GM20000 (cell line): ENCODE measurements around the gene SHC1.

Source experiments
- DNase-seq: peaks from one replicate; pipeline ENCODE4 v3.0.0; 2012; ENCODE audit warnings: low spot score
- CTCF ChIP-seq: IDR thresholded peaks from 2 replicates; pipeline ENCODE4 v1.5.1; 2012; ENCODE audit warnings: mild to moderate bottlenecking, control low read depth; ENCODE audit errors: extremely low read depth, missing control alignments

SHC1 gene

GRCh38 chr1:154913273-154913672, 57.3 kb downstream of the SHC1 start:
- TF ChIP-seq CTCF: no peak
- no peak for DNase-seq

- no peak for TF ChIP-seq CTCF
- no peak for DNase-seq
Observed at GRCh38 chr1:154912755-154913154, 57.8 kb downstream of the SHC1 start.
